GM10266 (cell line): ENCODE measurements around the gene MBD3L2B.

ENCODE experiments used
- DNase-seq: peaks from one replicate; pipeline ENCODE4 v3.0.0; 2012; ENCODE audit errors: extremely low spot score
- TF ChIP-seq, protein P1 (sequence below): IDR thresholded peaks from 2 replicates; pipeline ENCODE4 v1.5.1; 2012; ENCODE audit warnings: mild to moderate bottlenecking, low read depth; ENCODE audit not compliant: control insufficient read depth, insufficient read depth; ENCODE audit errors: missing control alignments

The MBD3L2B gene

GRCh38 chr19:6995054-6995453 lies 26.2 kb downstream of the MBD3L2B start:
- TF ChIP-seq, protein P1, sequence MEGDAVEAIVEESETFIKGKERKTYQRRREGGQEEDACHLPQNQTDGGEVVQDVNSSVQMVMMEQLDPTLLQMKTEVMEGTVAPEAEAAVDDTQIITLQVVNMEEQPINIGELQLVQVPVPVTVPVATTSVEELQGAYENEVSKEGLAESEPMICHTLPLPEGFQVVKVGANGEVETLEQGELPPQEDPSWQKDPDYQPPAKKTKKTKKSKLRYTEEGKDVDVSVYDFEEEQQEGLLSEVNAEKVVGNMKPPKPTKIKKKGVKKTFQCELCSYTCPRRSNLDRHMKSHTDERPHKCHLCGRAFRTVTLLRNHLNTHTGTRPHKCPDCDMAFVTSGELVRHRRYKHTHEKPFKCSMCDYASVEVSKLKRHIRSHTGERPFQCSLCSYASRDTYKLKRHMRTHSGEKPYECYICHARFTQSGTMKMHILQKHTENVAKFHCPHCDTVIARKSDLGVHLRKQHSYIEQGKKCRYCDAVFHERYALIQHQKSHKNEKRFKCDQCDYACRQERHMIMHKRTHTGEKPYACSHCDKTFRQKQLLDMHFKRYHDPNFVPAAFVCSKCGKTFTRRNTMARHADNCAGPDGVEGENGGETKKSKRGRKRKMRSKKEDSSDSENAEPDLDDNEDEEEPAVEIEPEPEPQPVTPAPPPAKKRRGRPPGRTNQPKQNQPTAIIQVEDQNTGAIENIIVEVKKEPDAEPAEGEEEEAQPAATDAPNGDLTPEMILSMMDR = no peak
- DNase-seq = no peak

DNA sequence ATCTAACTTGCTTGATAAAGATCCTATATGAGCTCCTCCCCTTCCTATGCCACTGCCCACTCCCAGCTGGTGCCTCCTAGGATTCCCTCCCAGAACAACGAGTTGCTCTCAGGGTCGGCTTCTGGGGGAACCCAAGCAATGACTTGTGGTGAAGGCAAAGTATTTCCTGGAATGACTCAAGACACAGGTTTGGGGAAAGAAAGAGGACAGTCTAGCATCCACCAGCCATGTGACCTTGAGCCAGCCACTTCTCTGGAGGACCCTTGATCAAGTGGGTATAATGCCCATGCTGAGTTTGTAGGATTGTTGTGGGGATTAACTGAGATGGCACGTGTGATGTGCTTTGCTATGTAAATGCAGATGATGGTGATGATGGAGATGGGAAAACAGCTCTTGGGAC lies 33.0 kb downstream of the MBD3L2B start:
- no peak for DNase-seq

DNA sequence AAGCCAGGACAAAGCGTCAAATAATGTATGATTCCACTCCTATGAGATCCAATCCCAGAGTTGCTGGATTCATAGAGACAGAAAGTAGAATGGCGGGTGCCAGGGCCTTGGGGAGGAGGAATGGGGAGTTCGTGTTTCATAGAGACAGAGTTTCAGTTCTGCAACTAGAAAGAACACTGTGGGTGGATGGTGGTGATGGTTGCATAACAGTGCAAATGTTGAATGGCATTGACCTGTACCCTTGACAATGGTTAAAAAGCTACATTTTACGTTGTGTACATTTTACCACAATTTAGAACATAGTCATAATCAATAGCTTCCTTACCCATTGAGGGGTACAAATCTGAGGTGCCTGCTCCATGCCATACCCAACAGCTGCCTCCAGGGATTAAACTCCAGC lies 33.4 kb downstream of the MBD3L2B start:
- no peak for DNase-seq
- TF ChIP-seq, protein P1 = no peak

More for the DNA sequence above, 33.0 kb downstream of the MBD3L2B start:
- TF ChIP-seq, protein P1 = no peak

- TF ChIP-seq, protein P1 = no peak
- DNase-seq = no peak
These were observed 37.8 kb downstream of the MBD3L2B start for GRCh38 chr19:6983448-6983847.

DNA sequence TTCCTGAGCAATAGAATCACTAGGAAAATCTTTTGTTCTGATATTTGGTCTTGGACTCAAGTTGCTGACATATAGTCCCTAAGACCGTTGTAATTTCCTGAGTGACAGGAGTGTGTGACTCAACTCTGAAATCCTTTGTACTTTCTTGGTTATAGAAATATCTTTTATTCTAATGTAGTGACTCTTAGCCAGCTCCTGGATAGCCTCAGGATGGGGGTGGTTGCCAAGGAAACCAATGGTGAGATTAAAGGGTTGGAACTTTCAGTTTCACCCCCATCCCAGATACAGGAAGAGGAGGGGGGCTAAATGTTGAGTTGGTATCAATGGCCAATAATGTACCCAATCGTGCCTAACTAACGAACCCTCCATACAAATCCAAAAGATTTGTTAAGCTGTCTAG lies 41.8 kb downstream of the MBD3L2B start:
- no peak for DNase-seq

GRCh38 chr19:6976197-6976596 lies 45.0 kb downstream of the MBD3L2B start:
- no peak for DNase-seq
- TF ChIP-seq, protein P1 = no peak

More for the DNA sequence above, 41.8 kb downstream of the MBD3L2B start:
- TF ChIP-seq, protein P1 = no peak

DNA sequence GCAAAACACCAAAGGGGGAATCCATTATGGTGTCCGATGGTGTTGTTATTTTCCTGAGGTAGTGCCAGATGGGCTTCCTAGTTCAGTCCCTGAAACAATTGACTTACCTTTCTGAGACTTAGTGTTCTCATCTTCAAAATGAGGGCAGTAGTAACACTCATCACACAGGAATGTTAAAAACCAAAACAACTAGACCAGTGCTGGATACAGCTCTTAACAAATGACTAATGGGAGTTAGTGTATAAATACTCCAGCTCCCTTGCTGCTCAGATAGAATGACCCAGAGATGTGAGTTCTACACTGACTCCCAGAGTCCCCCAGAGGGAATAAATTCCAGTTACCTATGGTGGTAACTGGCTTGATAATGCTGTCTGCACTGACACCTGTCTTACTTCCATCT lies 49.9 kb downstream of the MBD3L2B start:
- TF ChIP-seq, protein P1 = no peak
- DNase-seq = no peak
